HG02642 (cell line): ENCODE measurements around the gene PIK3C2B.
"Not testable (repeated sequence)": the region's sequence is repeated elsewhere in the genome, so short reads cannot be mapped to it uniquely, and the experiment has no call there.

Source experiments
- ATAC-seq: cut with Tn5 transposase; IDR thresholded peaks from one replicate; pipeline ENCODE4 v1.9.1; 2021; ENCODE audit warnings: mild to moderate bottlenecking; ENCODE audit not compliant: unreplicated experiment, poor library complexity

PIK3C2B gene

GRCh38 chr1:204507317-204508105 lies 12.9 kb upstream of the PIK3C2B start:
- peak; percentile 6 for ATAC-seq

GRCh38 chr1:204506969-204507316 lies 12.3 kb upstream of the PIK3C2B start:
- peak; percentile 62 for ATAC-seq

- ATAC-seq, result peak; percentile 77
These were observed 11.8 kb upstream of the PIK3C2B start for GRCh38 chr1:204506201-204506968.

GRCh38 chr1:204505674-204506200 lies 11.1 kb upstream of the PIK3C2B start:
- ATAC-seq, result no peak

GRCh38 chr1:204503913-204504519 lies 9.4 kb upstream of the PIK3C2B start:
- ATAC-seq, result no peak

- ATAC-seq, result no peak
These were observed 8.7 kb upstream of the PIK3C2B start for GRCh38 chr1:204503122-204503912.

GRCh38 chr1:204502241-204502640 lies 7.6 kb upstream of the PIK3C2B start:
- ATAC-seq, result no peak

- no peak for ATAC-seq
These were observed 5.2 kb upstream of the PIK3C2B start for GRCh38 chr1:204499511-204500468.

- no peak for ATAC-seq
These were observed 4.4 kb upstream of the PIK3C2B start for GRCh38 chr1:204498981-204499380.

- no peak for ATAC-seq
These were observed 1.2 kb upstream of the PIK3C2B start for GRCh38 chr1:204495777-204496176.

GRCh38 chr1:204495078-204495753 lies 611 bp upstream of the PIK3C2B start:
- peak; percentile 34 for ATAC-seq

- peak; percentile 37 for ATAC-seq
These were observed 673 bp downstream of the PIK3C2B start for GRCh38 chr1:204493984-204494280.

- no peak for ATAC-seq
These were observed 1.2 kb downstream of the PIK3C2B start for GRCh38 chr1:204493145-204493983.

GRCh38 chr1:204491655-204492054 lies 3.0 kb downstream of the PIK3C2B start:
- no peak for ATAC-seq

- ATAC-seq, result no peak
These were observed 7.4 kb downstream of the PIK3C2B start for GRCh38 chr1:204487256-204487615.

- not testable (repeated sequence) for ATAC-seq
These were observed 7.9 kb downstream of the PIK3C2B start for GRCh38 chr1:204486513-204487255.

- no peak for ATAC-seq
These were observed 10.8 kb downstream of the PIK3C2B start for GRCh38 chr1:204483791-204484190.
